ENCODE measurements around the gene RGP1. TPM values are rescaled to one million over a fixed set of nuclear protein-coding genes. Genes with fewer than 3 reads are reported as not detected.

RGP1 gene
- total and polyA plus RNA-seq, 7 experiments from 2014 or later: 8.8 to 28.8 (median 22.4) TPM

DNA sequence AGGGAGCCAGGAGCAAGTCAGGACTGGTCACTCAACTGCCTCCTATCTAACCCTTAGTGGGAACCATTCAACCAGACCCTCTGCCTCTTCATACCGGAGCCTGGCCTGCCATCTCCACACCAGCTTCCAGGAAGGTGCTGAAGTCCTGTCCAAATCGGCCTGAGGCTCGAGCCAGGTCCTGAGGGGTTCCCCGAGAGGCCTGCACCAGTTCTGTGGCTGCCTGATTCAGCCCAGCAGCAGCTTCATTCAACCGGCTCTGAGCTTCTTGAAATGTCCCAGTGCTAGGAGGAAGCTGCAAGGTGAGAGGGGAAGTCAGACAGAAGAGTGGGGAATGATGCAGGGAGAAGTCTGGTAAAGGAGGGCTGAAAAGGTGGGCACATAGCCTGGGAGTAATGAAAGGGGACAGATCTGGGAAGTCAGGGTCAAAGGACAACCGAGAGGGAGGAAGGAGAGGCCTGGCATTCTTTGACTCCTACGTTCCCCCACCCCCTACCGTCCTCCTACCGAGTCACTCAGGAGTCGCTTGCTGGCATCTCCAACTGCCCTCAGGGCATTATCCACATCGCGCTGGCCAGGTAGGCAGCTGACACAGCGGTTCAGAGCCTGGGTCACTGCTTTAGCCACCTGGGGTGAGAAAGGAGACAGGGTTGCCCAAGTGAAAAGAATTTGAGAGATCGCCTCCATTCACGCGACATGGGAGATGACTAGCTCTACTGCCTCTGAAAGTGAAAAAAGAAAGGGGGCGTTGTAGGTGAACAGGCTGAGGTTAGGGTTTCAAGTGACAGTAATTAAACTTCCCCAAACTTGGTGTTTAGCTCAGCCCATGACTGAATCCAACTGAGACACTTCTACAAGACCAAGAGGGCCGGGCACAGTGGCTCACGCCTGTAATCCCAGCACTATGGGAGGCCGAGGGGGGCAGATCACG lies 37.3 kb upstream of the RGP1 start:
- ATAC-seq: no peak
- H3K4me1 ChIP-seq (ENCODE audit: control insufficient read depth in 2 of 2, insufficient read depth in 2 of 2, low read length in 2 of 2): no peaks in the 10 kb centered on the region
- H3K36me3 ChIP-seq (ENCODE audit: control insufficient read depth in 2 of 3, insufficient read depth in 3 of 3, low read length in 3 of 3): peaks cover 31 to 95% (median 63%) of the 10 kb centered on the region in 3 experiments
- no peak overlapping the region for H3K27ac ChIP-seq (ENCODE audit: low read depth, low read length)
- no peak overlapping the region for H3K4me3 ChIP-seq (ENCODE audit: low read length)
- ChIA-PET POLR2A (interaction anchor here (0.6 to 1.4 kb wide), 3 partner anchors 10 to 24 kb away, joined by 3 read pairs; no protein-coding TSS in a partner anchor), CTCF (interaction anchor here (0.6 to 1.5 kb wide), 3 partner anchors 9 to 342 kb away, joined by 3 to 5 read pairs (median 3); no protein-coding TSS in a partner anchor)
- Mint-ChIP-seq H3K9me3 (peaks cover 0 to 1% (median 0%) of the 10 kb centered on the region in 11 donors), H3K36me3 (peaks cover 29 to 75% (median 40%) of the 10 kb centered on the region in 5 donors), H3K27ac (peak overlapping the region in 1 of 9 donors; percentile 2), H3K27me3 (no peaks in the 10 kb centered on the region), H3K4me1 (peaks cover 0 to 6% (median 0%) of the 10 kb centered on the region in 7 donors), H3K4me3 (no peak overlapping the region)
- H3K9me3 ChIP-seq (ENCODE audit: control insufficient read depth in 2 of 3, low read length in 3 of 3): no peaks in the 10 kb centered on the region
- intact Hi-C loops (cut with micrococcal nuclease): no loop called here
- DNase-seq: no peak
- no peaks in the 10 kb centered on the region for H3K27me3 ChIP-seq (ENCODE audit: control insufficient read depth in 2 of 2, insufficient read depth in 2 of 2, low read length in 2 of 2)

DNA sequence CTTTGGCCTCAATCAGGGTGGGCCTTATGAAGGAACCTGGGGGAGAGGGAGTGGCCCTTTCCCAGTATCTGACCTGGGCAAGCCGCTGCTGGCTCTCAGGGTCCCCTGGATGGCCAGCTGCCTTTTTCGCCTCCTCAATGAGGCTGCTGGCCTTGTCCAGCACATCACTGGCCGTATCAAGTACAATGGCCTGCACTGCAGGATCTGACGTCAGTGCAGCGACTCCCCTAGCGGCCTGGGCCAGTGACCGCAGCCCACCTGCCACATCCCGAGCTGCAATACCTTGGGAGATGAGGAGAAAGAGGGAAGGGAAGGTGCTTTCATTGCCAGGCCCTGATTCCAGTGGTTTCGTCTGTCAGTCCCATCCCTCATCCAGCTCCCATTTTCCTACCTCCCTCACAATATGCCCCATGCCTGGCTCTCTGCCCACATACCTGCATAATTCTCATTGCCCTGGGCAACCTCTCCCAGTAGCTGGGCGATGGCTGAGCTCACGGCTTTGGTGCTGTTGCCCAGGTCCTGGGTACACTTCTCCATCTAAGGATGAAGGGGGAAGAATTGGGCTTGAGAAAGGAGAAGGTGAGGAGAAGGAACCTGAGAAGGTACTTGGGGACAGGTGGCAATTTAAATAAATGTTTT lies 36.2 kb upstream of the RGP1 start:
- Mint-ChIP-seq H3K27me3 (no peaks in the 10 kb centered on the region), H3K36me3 (peaks cover 19 to 71% (median 34%) of the 10 kb centered on the region in 5 donors), H3K9me3 (peaks cover 0 to 1% (median 0%) of the 10 kb centered on the region in 11 donors), H3K4me3 (no peak overlapping the region), H3K27ac (peak overlapping the region in 1 of 9 donors; percentile 70), H3K4me1 (peaks cover 0 to 5% (median 0%) of the 10 kb centered on the region in 7 donors)
- Histone ChIP-seq H3K9me3 (ENCODE audit: control insufficient read depth in 2 of 3, low read length in 3 of 3) (no peaks in the 10 kb centered on the region), H3K4me1 (ENCODE audit: control insufficient read depth in 2 of 2, insufficient read depth in 2 of 2, low read length in 2 of 2) (no peaks in the 10 kb centered on the region), H3K27me3 (ENCODE audit: control insufficient read depth in 2 of 2, insufficient read depth in 2 of 2, low read length in 2 of 2) (no peaks in the 10 kb centered on the region), H3K27ac (ENCODE audit: low read depth, low read length) (no peak overlapping the region), H3K4me3 (ENCODE audit: low read length) (no peak overlapping the region), H3K36me3 (ENCODE audit: control insufficient read depth in 2 of 3, insufficient read depth in 3 of 3, low read length in 3 of 3) (peaks cover 25 to 95% (median 63%) of the 10 kb centered on the region in 3 experiments)
- no peak for DNase-seq
- intact Hi-C loops (cut with micrococcal nuclease): no loop called here
- ATAC-seq: no peak
- ChIA-PET POLR2A (interaction anchor here (0.7 kb wide), 1 partner anchor 16 kb away, joined by 3 read pairs; no protein-coding TSS in a partner anchor), CTCF (interaction anchor here (0.7 to 1.5 kb wide), 2 partner anchors 10 to 16 kb away, joined by 3 to 5 read pairs; no protein-coding TSS in a partner anchor)

DNA sequence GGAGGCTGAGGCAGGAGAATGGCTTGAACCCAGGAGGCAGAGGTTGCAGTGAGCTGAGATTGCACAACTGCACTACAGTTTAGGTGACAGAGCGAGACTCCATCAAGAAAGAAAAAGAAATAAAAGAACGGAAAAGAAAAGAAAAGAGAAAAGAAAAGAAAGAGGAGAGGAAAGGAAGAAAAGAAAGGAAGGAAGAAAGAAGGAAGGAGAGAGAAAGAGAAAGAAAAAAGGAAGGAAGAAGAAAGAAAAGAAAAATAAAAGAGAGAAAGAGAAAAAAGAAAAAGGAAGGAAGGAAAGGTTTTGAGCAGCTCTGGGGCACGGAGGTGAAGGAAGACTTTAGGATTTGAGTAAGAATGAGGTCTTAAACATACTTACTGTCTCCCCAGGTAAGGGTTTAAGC lies 35.5 kb upstream of the RGP1 start:
- Mint-ChIP-seq H3K27ac (peak overlapping the region in 2 of 9 donors; percentile 60 to 70), H3K27me3 (no peaks in the 10 kb centered on the region), H3K4me3 (no peak overlapping the region), H3K9me3 (peaks cover 0 to 1% (median 0%) of the 10 kb centered on the region in 11 donors), H3K4me1 (peaks cover 0 to 5% (median 0%) of the 10 kb centered on the region in 7 donors), H3K36me3 (peaks cover 18 to 71% (median 33%) of the 10 kb centered on the region in 5 donors)
- Histone ChIP-seq H3K9me3 (ENCODE audit: control insufficient read depth in 2 of 3, low read length in 3 of 3) (no peaks in the 10 kb centered on the region), H3K4me3 (ENCODE audit: low read length) (no peak overlapping the region), H3K27ac (ENCODE audit: low read depth, low read length) (no peak overlapping the region), H3K27me3 (ENCODE audit: control insufficient read depth in 2 of 2, insufficient read depth in 2 of 2, low read length in 2 of 2) (no peaks in the 10 kb centered on the region), H3K36me3 (ENCODE audit: control insufficient read depth in 2 of 3, insufficient read depth in 3 of 3, low read length in 3 of 3) (peaks cover 21 to 95% (median 64%) of the 10 kb centered on the region in 3 experiments), H3K4me1 (ENCODE audit: control insufficient read depth in 2 of 2, insufficient read depth in 2 of 2, low read length in 2 of 2) (no peaks in the 10 kb centered on the region)
- ATAC-seq (no peak), DNase-seq (no peak)
- intact Hi-C loops (cut with micrococcal nuclease): no loop called here
- ChIA-PET POLR2A (interaction anchor here (0.7 kb wide), 1 partner anchor 16 kb away, joined by 3 read pairs; no protein-coding TSS in a partner anchor), CTCF (interaction anchor here (0.7 to 1.3 kb wide), 3 partner anchors 17 to 182 kb away, joined by 3 read pairs; no protein-coding TSS in a partner anchor)

DNA sequence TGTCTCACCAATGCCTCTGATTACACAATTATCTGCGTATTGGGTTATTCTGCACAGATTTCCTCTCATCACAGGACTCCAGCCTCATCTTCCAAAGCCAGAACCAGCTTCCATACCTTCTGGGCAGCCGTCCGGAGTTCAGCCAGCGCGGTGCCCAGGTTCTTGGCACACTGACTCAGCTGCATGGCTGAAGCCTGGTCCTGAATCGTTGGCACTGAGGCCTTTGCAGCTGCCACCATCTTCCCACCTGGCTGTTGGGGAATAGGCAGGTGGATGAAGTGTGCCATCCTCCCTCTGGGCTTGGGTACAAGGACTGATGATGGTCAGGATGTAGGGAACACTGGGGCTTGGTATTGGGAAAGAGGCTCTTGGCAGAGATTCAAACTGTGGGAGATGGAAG lies 35.0 kb upstream of the RGP1 start:
- Histone ChIP-seq H3K4me3 (ENCODE audit: low read length) (no peak overlapping the region), H3K36me3 (ENCODE audit: control insufficient read depth in 2 of 3, insufficient read depth in 3 of 3, low read length in 3 of 3) (peaks cover 24 to 95% (median 63%) of the 10 kb centered on the region in 3 experiments), H3K4me1 (ENCODE audit: control insufficient read depth in 2 of 2, insufficient read depth in 2 of 2, low read length in 2 of 2) (no peaks in the 10 kb centered on the region), H3K27ac (ENCODE audit: low read depth, low read length) (no peak overlapping the region), H3K27me3 (ENCODE audit: control insufficient read depth in 2 of 2, insufficient read depth in 2 of 2, low read length in 2 of 2) (no peaks in the 10 kb centered on the region), H3K9me3 (ENCODE audit: control insufficient read depth in 2 of 3, low read length in 3 of 3) (no peaks in the 10 kb centered on the region)
- no peak overlapping the region for H3K4me3 Mint-ChIP-seq
- ChIA-PET POLR2A (no interaction called here), CTCF (interaction anchor here (0.7 to 1.3 kb wide), 3 partner anchors 17 to 182 kb away, joined by 3 read pairs; no protein-coding TSS in a partner anchor)
- H3K36me3 Mint-ChIP-seq: peaks cover 15 to 68% (median 31%) of the 10 kb centered on the region in 5 donors
- intact Hi-C loops (cut with micrococcal nuclease): no loop called here
- H3K9me3 Mint-ChIP-seq: peaks cover 0 to 1% (median 0%) of the 10 kb centered on the region in 11 donors
- ATAC-seq (no peak), DNase-seq (no peak)
- peak overlapping the region in 2 of 9 donors; percentile 59 to 60 for H3K27ac Mint-ChIP-seq
- H3K4me1 Mint-ChIP-seq: peaks cover 0 to 5% (median 0%) of the 10 kb centered on the region in 7 donors
- no peaks in the 10 kb centered on the region for H3K27me3 Mint-ChIP-seq

GRCh38 chr9:35714579-35715252 lies 34.4 kb upstream of the RGP1 start:
- ChIA-PET POLR2A (interaction anchor here (0.6 to 1.1 kb wide), 2 partner anchors 25 to 64 kb away, joined by 3 read pairs; partner anchors contain the start of genes SIT1 and TPM2), CTCF (interaction anchor here (0.7 to 1.3 kb wide), 3 partner anchors 18 to 181 kb away, joined by 3 read pairs; no protein-coding TSS in a partner anchor)
- peaks cover 0 to 5% (median 0%) of the 10 kb centered on the region in 7 donors for H3K4me1 Mint-ChIP-seq
- ATAC-seq: no peak
- no peaks in the 10 kb centered on the region for H3K27me3 Mint-ChIP-seq
- peaks cover 19 to 73% (median 31%) of the 10 kb centered on the region in 5 donors for H3K36me3 Mint-ChIP-seq
- intact Hi-C loops (cut with micrococcal nuclease): no loop called here
- no peak overlapping the region for H3K4me3 ChIP-seq (ENCODE audit: low read length)
- H3K27ac Mint-ChIP-seq: peak overlapping the region in 2 of 9 donors; percentile 14 to 31
- peaks cover 28 to 97% (median 66%) of the 10 kb centered on the region in 3 experiments for H3K36me3 ChIP-seq (ENCODE audit: control insufficient read depth in 2 of 3, insufficient read depth in 3 of 3, low read length in 3 of 3)
- peaks cover 0 to 1% (median 0%) of the 10 kb centered on the region in 11 donors for H3K9me3 Mint-ChIP-seq
- H3K9me3 ChIP-seq (ENCODE audit: control insufficient read depth in 2 of 3, low read length in 3 of 3): no peaks in the 10 kb centered on the region
- no peaks in the 10 kb centered on the region for H3K27me3 ChIP-seq (ENCODE audit: control insufficient read depth in 2 of 2, insufficient read depth in 2 of 2, low read length in 2 of 2)
- no peaks in the 10 kb centered on the region for H3K4me1 ChIP-seq (ENCODE audit: control insufficient read depth in 2 of 2, insufficient read depth in 2 of 2, low read length in 2 of 2)
- no peak overlapping the region for H3K4me3 Mint-ChIP-seq
- H3K27ac ChIP-seq (ENCODE audit: low read depth, low read length): no peak overlapping the region
- no peak for DNase-seq
